ENCODE measurements around the gene ATL1.

ATL1 gene

DNA sequence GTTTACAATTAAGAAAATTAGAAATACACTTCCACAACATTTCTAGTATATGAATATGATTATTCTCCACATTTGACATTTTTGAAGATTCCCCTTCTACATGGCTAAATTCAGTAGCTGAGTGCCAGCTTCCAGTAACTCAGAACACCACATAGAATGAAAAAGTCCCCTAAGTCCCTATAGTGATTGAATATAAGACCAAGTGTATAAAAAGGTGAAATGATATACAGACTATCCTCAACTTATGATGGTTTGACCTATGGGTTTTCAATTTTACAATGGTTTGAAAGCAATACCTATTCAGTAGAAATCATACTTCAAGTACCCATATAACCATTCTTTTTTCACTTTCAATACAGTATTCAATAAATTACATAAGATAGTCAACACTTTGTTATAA, 15.8 kb downstream of the ATL1 start:
- no peak for DNase-seq (ENCODE audit: low read depth)
- TF ChIP-seq, protein P1, sequence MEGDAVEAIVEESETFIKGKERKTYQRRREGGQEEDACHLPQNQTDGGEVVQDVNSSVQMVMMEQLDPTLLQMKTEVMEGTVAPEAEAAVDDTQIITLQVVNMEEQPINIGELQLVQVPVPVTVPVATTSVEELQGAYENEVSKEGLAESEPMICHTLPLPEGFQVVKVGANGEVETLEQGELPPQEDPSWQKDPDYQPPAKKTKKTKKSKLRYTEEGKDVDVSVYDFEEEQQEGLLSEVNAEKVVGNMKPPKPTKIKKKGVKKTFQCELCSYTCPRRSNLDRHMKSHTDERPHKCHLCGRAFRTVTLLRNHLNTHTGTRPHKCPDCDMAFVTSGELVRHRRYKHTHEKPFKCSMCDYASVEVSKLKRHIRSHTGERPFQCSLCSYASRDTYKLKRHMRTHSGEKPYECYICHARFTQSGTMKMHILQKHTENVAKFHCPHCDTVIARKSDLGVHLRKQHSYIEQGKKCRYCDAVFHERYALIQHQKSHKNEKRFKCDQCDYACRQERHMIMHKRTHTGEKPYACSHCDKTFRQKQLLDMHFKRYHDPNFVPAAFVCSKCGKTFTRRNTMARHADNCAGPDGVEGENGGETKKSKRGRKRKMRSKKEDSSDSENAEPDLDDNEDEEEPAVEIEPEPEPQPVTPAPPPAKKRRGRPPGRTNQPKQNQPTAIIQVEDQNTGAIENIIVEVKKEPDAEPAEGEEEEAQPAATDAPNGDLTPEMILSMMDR (IDR thresholded peaks at IDR 0.05; ENCODE audit: control insufficient read depth, insufficient read depth, low read depth, low read length, missing control alignments), result no peak
- H3K4me3 ChIP-seq (ENCODE audit: control insufficient read depth, low read depth, low read length), result no peak overlapping the region

DNA sequence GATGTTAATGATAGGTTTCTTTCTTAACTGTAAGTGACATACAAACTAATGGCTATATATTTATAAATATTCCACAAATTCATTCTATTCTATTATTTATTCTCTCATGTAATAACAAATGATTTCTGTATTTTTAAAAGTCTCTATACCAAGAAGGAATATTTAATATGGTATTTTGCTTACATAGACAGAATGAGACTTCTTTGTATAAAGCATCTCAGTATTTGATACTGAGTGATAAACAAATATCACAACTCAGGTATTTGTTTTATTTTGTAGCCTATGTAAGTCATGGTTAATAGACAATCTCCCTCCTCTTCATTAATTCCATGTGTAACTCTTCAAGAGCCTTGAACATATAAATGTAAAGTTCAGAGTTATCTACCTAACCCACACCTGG, 18.0 kb downstream of the ATL1 start:
- H3K4me3 ChIP-seq (ENCODE audit: control insufficient read depth, low read depth, low read length), result no peak overlapping the region
- no peak for DNase-seq (ENCODE audit: low read depth)
- TF ChIP-seq, protein P1 (IDR thresholded peaks at IDR 0.05; ENCODE audit: control insufficient read depth, insufficient read depth, low read depth, low read length, missing control alignments), result no peak

DNA sequence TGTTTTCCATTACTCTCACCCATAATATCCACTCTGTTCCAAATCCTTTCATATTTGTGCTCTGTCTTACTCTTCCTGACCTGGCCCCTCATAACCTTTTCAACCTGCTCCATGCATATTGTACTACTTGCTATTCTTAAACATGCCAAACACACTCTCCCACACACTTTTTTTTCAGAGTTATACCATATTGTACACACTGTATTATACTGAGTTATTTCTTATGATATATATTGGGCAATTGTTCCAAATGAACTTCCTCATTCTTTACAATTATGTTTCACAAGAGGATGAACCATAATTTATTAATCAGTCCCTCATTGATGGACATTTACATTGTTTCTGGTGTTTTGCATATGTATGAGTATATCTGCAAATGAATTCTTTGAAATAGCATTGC, 18.5 kb downstream of the ATL1 start:
- H3K4me3 ChIP-seq (ENCODE audit: control insufficient read depth, low read depth, low read length), result no peak overlapping the region
- DNase-seq (ENCODE audit: low read depth), result no peak
- TF ChIP-seq, protein P1 (IDR thresholded peaks at IDR 0.05; ENCODE audit: control insufficient read depth, insufficient read depth, low read depth, low read length, missing control alignments), result no peak

DNA sequence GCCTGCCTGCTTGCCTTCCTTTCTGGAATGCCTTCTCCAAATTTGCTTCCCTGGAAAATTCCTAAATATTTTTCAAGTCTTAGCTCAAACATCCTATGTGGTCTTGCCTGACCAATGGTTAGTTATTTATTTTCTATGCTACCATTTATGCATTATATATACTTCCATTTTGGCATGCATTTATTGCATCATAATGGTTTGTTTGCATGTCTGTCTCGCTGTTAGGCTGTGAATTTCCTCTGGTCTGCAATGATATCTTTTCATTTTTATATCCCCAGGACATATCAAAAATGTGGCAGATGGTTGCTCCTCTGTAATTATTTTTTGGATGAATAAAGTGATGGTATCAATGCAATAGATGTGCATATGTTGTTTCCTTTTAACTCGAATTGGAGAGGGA, 30.5 kb downstream of the ATL1 start:
- TF ChIP-seq, protein P1 (IDR thresholded peaks at IDR 0.05; ENCODE audit: control insufficient read depth, insufficient read depth, low read depth, low read length, missing control alignments), result no peak
- no peak overlapping the region for H3K4me3 ChIP-seq (ENCODE audit: control insufficient read depth, low read depth, low read length)
- no peak for DNase-seq (ENCODE audit: low read depth)

DNA sequence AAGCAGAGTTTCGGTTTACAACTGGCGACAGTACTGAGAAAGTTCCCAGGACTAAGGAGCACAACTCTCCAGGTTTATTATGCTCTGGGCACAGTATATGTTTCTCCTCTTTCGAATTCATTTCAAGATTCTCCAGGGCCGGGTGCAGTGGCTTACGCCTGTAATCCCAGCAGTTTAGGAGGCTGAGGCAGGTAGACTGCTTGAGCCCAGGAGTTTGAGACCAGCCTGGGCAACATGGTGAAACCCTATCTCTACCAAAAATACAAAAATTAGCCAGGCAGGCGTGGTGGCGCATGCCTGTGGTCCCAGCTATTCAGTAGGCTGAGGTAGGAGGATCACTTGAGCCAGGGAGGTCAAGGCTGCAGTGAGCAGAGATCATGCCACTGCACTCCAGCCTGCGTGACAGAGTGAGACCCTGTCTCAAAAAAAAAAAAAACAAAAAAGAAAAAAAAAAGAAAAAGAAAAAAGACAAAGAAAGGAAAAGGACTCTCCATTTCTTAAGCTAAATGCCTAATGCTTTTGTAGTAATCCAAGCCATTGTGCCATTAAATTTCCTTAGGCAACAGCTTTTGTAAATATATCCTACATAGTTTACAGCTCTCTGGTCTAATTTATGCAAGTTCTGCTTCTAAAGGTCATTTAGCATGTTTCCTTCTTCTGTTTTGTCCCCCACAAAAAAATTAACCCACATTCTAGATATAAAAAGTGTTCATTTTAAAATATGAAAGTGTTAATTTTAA, 34.8 kb downstream of the ATL1 start:
- TF ChIP-seq, protein P1 (IDR thresholded peaks at IDR 0.05; ENCODE audit: control insufficient read depth, insufficient read depth, low read depth, low read length, missing control alignments), result no peak
- H3K4me3 ChIP-seq (ENCODE audit: control insufficient read depth, low read depth, low read length), result no peak overlapping the region
- no peak for DNase-seq (ENCODE audit: low read depth)

DNA sequence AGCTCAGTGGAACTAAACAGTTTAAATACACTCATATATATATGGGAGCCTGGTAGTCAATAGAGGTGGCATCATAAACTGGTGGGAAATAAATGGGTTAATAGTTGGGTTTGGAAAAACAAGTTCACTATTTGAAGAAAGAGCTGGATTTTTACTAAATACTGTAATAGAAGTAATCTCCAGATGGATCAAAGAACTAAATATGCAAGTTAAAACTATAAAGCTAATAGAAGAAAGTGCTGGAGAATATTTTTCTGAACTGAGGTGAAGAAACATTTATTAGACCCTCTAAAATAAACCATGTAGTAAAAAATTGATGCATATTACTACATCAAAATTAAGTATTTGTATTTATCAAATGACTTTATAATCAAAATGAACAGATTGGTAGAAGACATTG, 38.8 kb downstream of the ATL1 start:
- TF ChIP-seq, protein P1 (IDR thresholded peaks at IDR 0.05; ENCODE audit: control insufficient read depth, insufficient read depth, low read depth, low read length, missing control alignments), result no peak
- DNase-seq (ENCODE audit: low read depth), result no peak
- no peak overlapping the region for H3K4me3 ChIP-seq (ENCODE audit: control insufficient read depth, low read depth, low read length)

All from AG09309 (cell line).